NCI-H524 (cell line): Measurements from ENCODE around the gene TGIF2.
"Not testable (repeated sequence)": the region's sequence is repeated elsewhere in the genome, so short reads cannot be mapped to it uniquely, and the experiment has no call there.

Source experiments
- DNase-seq, 2 experiments: peaks; one replicate each; lab custom pipeline; 2025; lab: John Stamatoyannopoulos, UW

TGIF2 gene

GRCh38 chr20:36614781-36615557 is 41.6 kb downstream of the TGIF2 start:
- no peak for DNase-seq

- DNase-seq, result no peak
Measured at GRCh38 chr20:36620917-36621316, 47.5 kb downstream of the TGIF2 start.

- no peak for DNase-seq
Measured at GRCh38 chr20:36623444-36623843, 50.0 kb downstream of the TGIF2 start.

- DNase-seq, result no peak
Measured at GRCh38 chr20:36624068-36624943, 50.9 kb downstream of the TGIF2 start.

GRCh38 chr20:36624944-36625324 is 51.5 kb downstream of the TGIF2 start:
- no peak for DNase-seq

GRCh38 chr20:36628076-36628475 is 54.7 kb downstream of the TGIF2 start:
- no peak for DNase-seq

- no peak for DNase-seq
Measured at GRCh38 chr20:36629719-36630681, 56.6 kb downstream of the TGIF2 start.

- DNase-seq, result no peak
Measured at GRCh38 chr20:36631646-36632045, 58.2 kb downstream of the TGIF2 start.

GRCh38 chr20:36632147-36632486 is 58.7 kb downstream of the TGIF2 start:
- DNase-seq, result no peak

GRCh38 chr20:36632487-36633284 is 59.3 kb downstream of the TGIF2 start:
- DNase-seq, result no peak

GRCh38 chr20:36633285-36633772 is 59.9 kb downstream of the TGIF2 start:
- no peak for DNase-seq

- DNase-seq, result no peak
Measured at GRCh38 chr20:36634342-36634741, 60.9 kb downstream of the TGIF2 start.

- DNase-seq, result not testable (repeated sequence)
Measured at GRCh38 chr20:36638876-36639400, 65.5 kb downstream of the TGIF2 start.

- DNase-seq, result no peak
Measured at GRCh38 chr20:36641506-36641843, 68.1 kb downstream of the TGIF2 start.

- no peak for DNase-seq
Measured at GRCh38 chr20:36642136-36642535, 68.7 kb downstream of the TGIF2 start.
